Progenitor cell of endocrine pancreas (in vitro differentiated cells): ENCODE data around the gene GNMT. TPM values are rescaled to one million over a fixed set of nuclear protein-coding genes. Genes with fewer than 3 reads are reported as not detected.

Experiments used
- DNase-seq: peaks from one replicate; pipeline ENCODE4 v3.0.0; 2021; ENCODE audit warnings: low spot score; ENCODE audit not compliant: unreplicated experiment
- H3K27ac Mint-ChIP-seq: 2 replicates; pipeline ENCODE4 v1.8.0; 2021; ENCODE audit warnings: mild to moderate bottlenecking, moderate library complexity, mixed read lengths
- H3K27me3 Mint-ChIP-seq: 2 replicates; pipeline ENCODE4 v1.8.0; 2021; ENCODE audit warnings: mixed read lengths
- H3K36me3 Mint-ChIP-seq: 2 replicates; pipeline ENCODE4 v1.8.0; 2022; ENCODE audit warnings: mixed read lengths; ENCODE audit not compliant: insufficient read depth
- H3K4me1 Mint-ChIP-seq: 2 replicates; pipeline ENCODE4 v1.8.0; 2021; ENCODE audit warnings: low read depth, mixed read lengths
- H3K4me3 Mint-ChIP-seq: 2 replicates; pipeline ENCODE4 v1.8.0; 2021; ENCODE audit warnings: low read depth, mild to moderate bottlenecking, moderate library complexity, mixed read lengths
- H3K9me3 Mint-ChIP-seq: 2 replicates; pipeline ENCODE4 v1.8.0; 2021; ENCODE audit warnings: low read depth, mixed read lengths
- total RNA-seq: library from RNA; stranded (reverse); gene quantifications from 2 replicates; pipeline ENCODE4 v1.2.1, GENCODE V29; 2021
- TF ChIP-seq, protein P1 (sequence below): fragments of 200-600 bp; sonication (generic); IDR thresholded peaks from one replicate; pipeline ENCODE4 v1.5.0; 2021; ENCODE audit warnings: antibody characterized with exemption, mild to moderate bottlenecking; ENCODE audit not compliant: unreplicated experiment

GNMT gene
- total RNA-seq, 1 donor from 2014 or later: 1.3 TPM

DNA sequence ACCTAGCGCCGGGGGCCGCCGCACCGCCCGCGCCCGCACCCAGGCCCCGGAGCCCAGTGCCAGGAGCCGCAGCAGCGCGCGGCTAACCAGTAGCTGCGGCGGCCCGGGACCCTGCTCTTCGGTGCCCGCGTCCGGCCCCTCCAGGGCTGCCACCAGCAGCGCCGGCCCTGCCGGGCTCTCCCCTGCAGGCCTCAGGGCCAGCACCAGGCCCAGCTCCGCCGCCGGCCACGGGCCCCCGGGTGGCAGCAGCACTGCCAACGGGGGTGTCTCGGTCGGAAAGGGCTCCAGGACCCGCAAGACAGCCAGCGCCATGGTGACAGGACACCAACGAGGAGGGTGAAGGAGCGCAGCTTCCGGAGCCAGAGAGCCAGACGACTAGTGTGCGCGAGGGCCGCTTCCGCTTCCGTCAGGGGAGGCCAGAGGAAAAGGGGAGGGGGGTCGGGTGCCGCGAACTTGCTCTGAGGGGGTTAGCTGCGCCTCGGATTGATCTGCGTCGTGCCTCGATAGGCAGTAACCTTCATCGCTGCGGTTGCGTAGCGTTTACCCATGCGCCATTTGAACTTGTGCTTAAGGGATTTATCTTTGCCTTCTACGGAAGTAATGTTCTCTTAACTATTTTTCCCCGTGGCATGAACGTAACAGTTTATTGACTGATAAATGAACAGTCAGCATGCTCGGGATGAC is 18.4 kb downstream of the GNMT start, which contains the start of gene PEX6:
Gene PEX6, minus strand, starts transcription at position 343 of the 684 bp plus-strand sequence. Its CDS starts 31 bp downstream, at position 312.
- Mint-ChIP-seq H3K27ac (peak within 1 kb of the TSS; percentile 95), H3K4me3 (peak within 1 kb of the TSS; percentile 86), H3K27me3 (no peaks in the 10 kb centered on the region), H3K9me3 (no peaks in the 10 kb centered on the region), H3K36me3 (peaks cover 4% of the 10 kb centered on the region), H3K4me1 (peaks cover 19% of the 10 kb centered on the region)
- peak; percentile 80 for DNase-seq
- TF ChIP-seq, protein P1, sequence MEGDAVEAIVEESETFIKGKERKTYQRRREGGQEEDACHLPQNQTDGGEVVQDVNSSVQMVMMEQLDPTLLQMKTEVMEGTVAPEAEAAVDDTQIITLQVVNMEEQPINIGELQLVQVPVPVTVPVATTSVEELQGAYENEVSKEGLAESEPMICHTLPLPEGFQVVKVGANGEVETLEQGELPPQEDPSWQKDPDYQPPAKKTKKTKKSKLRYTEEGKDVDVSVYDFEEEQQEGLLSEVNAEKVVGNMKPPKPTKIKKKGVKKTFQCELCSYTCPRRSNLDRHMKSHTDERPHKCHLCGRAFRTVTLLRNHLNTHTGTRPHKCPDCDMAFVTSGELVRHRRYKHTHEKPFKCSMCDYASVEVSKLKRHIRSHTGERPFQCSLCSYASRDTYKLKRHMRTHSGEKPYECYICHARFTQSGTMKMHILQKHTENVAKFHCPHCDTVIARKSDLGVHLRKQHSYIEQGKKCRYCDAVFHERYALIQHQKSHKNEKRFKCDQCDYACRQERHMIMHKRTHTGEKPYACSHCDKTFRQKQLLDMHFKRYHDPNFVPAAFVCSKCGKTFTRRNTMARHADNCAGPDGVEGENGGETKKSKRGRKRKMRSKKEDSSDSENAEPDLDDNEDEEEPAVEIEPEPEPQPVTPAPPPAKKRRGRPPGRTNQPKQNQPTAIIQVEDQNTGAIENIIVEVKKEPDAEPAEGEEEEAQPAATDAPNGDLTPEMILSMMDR: no peak

DNA sequence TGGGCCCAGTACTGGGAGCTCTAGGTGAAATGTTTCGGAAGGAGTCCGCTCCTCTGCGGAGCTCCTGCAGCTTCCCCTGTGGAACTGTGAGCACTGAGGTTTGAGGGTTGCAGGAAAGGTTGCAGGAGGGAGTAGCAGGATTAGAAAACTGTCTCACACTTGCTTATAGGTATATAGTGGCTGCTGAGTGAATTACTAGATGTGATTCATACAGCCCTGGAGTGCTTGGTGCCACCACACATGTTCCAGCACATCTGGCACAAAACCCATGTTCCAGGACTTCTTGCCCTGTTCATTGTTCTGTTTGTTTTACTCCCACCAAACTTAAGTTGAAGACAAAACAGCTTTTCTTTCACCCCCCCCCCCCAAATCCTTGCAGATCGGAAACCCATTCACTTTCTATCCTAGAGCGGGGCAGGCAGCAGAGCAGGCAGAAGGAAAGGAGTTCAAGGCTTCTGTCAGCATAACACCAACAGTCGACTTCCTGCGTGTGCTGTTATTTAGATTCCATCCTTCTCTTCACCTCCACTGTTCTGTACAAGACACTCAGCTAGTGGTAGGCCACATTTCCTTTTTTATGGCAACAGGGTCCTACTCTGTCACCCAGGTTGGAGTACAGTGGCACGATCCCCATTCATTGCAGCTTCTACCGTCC is 19.1 kb downstream of the GNMT start:
- Mint-ChIP-seq H3K4me1 (peaks cover 20% of the 10 kb centered on the region), H3K27me3 (no peaks in the 10 kb centered on the region), H3K9me3 (no peaks in the 10 kb centered on the region), H3K27ac (peak overlapping the region; percentile 95), H3K36me3 (peaks cover 4% of the 10 kb centered on the region), H3K4me3 (peak overlapping the region; percentile 86)
- TF ChIP-seq, protein P1: no peak
- no peak for DNase-seq

DNA sequence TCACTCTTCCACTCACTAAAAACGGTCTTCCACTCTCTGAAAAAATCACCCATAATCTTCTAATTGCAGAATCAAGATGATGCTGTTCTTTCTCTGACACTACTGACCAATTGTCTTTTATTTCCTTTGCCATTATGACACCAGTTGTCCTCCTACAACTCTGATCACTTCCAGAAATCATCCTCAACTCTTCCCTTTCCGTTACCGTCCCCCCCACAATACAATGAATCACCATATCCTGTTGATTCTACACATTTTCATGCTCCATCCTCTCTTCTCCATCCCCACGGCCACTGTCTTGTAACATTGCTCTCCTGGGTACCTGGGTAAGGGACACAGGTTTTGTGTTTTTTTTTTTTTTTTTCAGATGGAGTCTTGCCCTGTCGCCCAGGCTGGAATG is 21.3 kb downstream of the GNMT start:
- H3K4me1 Mint-ChIP-seq: peaks cover 34% of the 10 kb centered on the region
- H3K9me3 Mint-ChIP-seq: no peaks in the 10 kb centered on the region
- DNase-seq: no peak
- H3K36me3 Mint-ChIP-seq: peaks cover 2% of the 10 kb centered on the region
- H3K27me3 Mint-ChIP-seq: no peaks in the 10 kb centered on the region
- H3K4me3 Mint-ChIP-seq: no peak overlapping the region
- TF ChIP-seq, protein P1: no peak
- H3K27ac Mint-ChIP-seq: no peak overlapping the region

GRCh38 chr6:42984001-42984923 is 23.7 kb downstream of the GNMT start, which contains the start of gene PPP2R5D:
PPP2R5D (plus strand) TSS chr6:42984570; CDS start chr6:42984678, 108 bp downstream.
- Mint-ChIP-seq H3K4me1 (peaks cover 30% of the 10 kb centered on the region), H3K36me3 (no peaks in the 10 kb centered on the region), H3K27me3 (no peaks in the 10 kb centered on the region), H3K27ac (peak within 1 kb of the TSS; percentile 94), H3K9me3 (no peaks in the 10 kb centered on the region), H3K4me3 (peak within 1 kb of the TSS; percentile 83)
- TF ChIP-seq, protein P1: no peak
- peak; percentile 92 for DNase-seq

GRCh38 chr6:42984924-42985475 is 24.4 kb downstream of the GNMT start:
- no peaks in the 10 kb centered on the region for H3K27me3 Mint-ChIP-seq
- peak overlapping the region; percentile 83 for H3K4me3 Mint-ChIP-seq
- peaks cover 24% of the 10 kb centered on the region for H3K4me1 Mint-ChIP-seq
- no peaks in the 10 kb centered on the region for H3K9me3 Mint-ChIP-seq
- DNase-seq: no peak
- H3K27ac Mint-ChIP-seq: peak overlapping the region; percentile 50
- TF ChIP-seq, protein P1: no peak
- no peaks in the 10 kb centered on the region for H3K36me3 Mint-ChIP-seq
